Measurements from ENCODE around the gene ZNF853. TPM values are rescaled to one million over a fixed set of nuclear protein-coding genes. Genes with fewer than 3 reads are reported as not detected.
"Not testable (repeated sequence)": the region's sequence is repeated elsewhere in the genome, so short reads cannot be mapped to it uniquely, and the experiment has no call there.

Gene ZNF853
- total and polyA plus RNA-seq, 5 donors, result 8.2 to 20.6 (median 15.7) TPM

GRCh38 chr7:6654113-6654841, 38.9 kb downstream of the ZNF853 start:
- no peaks in the 10 kb centered on the region for H3K9me3 ChIP-seq (ENCODE audit: control insufficient read depth, low read length)
- no peak overlapping the region for H3K4me3 ChIP-seq (ENCODE audit: low read length)
- H3K27ac ChIP-seq (ENCODE audit: low read length), result no peak overlapping the region
- no peaks in the 10 kb centered on the region for H3K4me1 ChIP-seq (ENCODE audit: control insufficient read depth, insufficient read depth, low read length)
- 93% methylated on average over 94 of the region's 94 CpGs for WGBS
- intact Hi-C loops (cut with DNase I), result no loop called here
- ATAC-seq, result no peak
- no peaks in the 10 kb centered on the region for H3K27me3 ChIP-seq (ENCODE audit: control insufficient read depth, insufficient read depth)
- DNase-seq, result no peak

- H3K9me3 ChIP-seq (ENCODE audit: control insufficient read depth, low read length), result no peaks in the 10 kb centered on the region
- WGBS, result 95% methylated on average over 48 of the region's 48 CpGs
- intact Hi-C loops (cut with DNase I), result no loop called here
- H3K4me1 ChIP-seq (ENCODE audit: control insufficient read depth, insufficient read depth, low read length), result no peaks in the 10 kb centered on the region
- ATAC-seq, result no peak
- no peak for DNase-seq
- no peak overlapping the region for H3K4me3 ChIP-seq (ENCODE audit: low read length)
- no peaks in the 10 kb centered on the region for H3K27me3 ChIP-seq (ENCODE audit: control insufficient read depth, insufficient read depth)
- H3K27ac ChIP-seq (ENCODE audit: low read length), result no peak overlapping the region
These were observed 39.6 kb downstream of the ZNF853 start for GRCh38 chr7:6654842-6655610.

GRCh38 chr7:6655636-6656385, 40.4 kb downstream of the ZNF853 start:
- H3K4me3 ChIP-seq (ENCODE audit: low read length), result no peak overlapping the region
- no peaks in the 10 kb centered on the region for H3K4me1 ChIP-seq (ENCODE audit: control insufficient read depth, insufficient read depth, low read length)
- no peak overlapping the region for H3K27ac ChIP-seq (ENCODE audit: low read length)
- ATAC-seq (peak; percentile 7 to 12), DNase-seq (no peak)
- no peaks in the 10 kb centered on the region for H3K9me3 ChIP-seq (ENCODE audit: control insufficient read depth, low read length)
- WGBS, result 93% methylated on average over 17 of the region's 17 CpGs
- H3K27me3 ChIP-seq (ENCODE audit: control insufficient read depth, insufficient read depth), result no peaks in the 10 kb centered on the region
- intact Hi-C loops (cut with DNase I), result no loop called here

- H3K9me3 ChIP-seq (ENCODE audit: control insufficient read depth, low read length), result no peaks in the 10 kb centered on the region
- DNase-seq, result no peak
- H3K27me3 ChIP-seq (ENCODE audit: control insufficient read depth, insufficient read depth), result no peaks in the 10 kb centered on the region
- no peak overlapping the region for H3K27ac ChIP-seq (ENCODE audit: low read length)
- H3K4me1 ChIP-seq (ENCODE audit: control insufficient read depth, insufficient read depth, low read length), result no peaks in the 10 kb centered on the region
- no peak for ATAC-seq
- 87% methylated on average over 9 of the region's 9 CpGs for WGBS
- intact Hi-C loops (cut with DNase I), result no loop called here
- H3K4me3 ChIP-seq (ENCODE audit: low read length), result no peak overlapping the region
These were observed 41.0 kb downstream of the ZNF853 start for GRCh38 chr7:6656413-6656812.

- intact Hi-C loops (cut with DNase I), result no loop called here
- no peak overlapping the region for H3K4me3 ChIP-seq (ENCODE audit: low read length)
- H3K27ac ChIP-seq (ENCODE audit: low read length), result no peak overlapping the region
- DNase-seq, result no peak
- 35% methylated on average over 11 of the region's 11 CpGs for WGBS
- ATAC-seq, result no peak
- H3K27me3 ChIP-seq (ENCODE audit: control insufficient read depth, insufficient read depth), result no peaks in the 10 kb centered on the region
- H3K9me3 ChIP-seq (ENCODE audit: control insufficient read depth, low read length), result no peaks in the 10 kb centered on the region
- no peaks in the 10 kb centered on the region for H3K4me1 ChIP-seq (ENCODE audit: control insufficient read depth, insufficient read depth, low read length)
These were observed 43.4 kb downstream of the ZNF853 start for GRCh38 chr7:6658618-6659345.

- intact Hi-C loops (cut with DNase I); H3K9me3 ChIP-seq (ENCODE audit: control insufficient read depth, low read length); H3K4me1 ChIP-seq (ENCODE audit: control insufficient read depth, insufficient read depth, low read length); H3K27ac ChIP-seq (ENCODE audit: low read length); H3K27me3 ChIP-seq (ENCODE audit: control insufficient read depth, insufficient read depth); ATAC-seq; H3K4me3 ChIP-seq (ENCODE audit: low read length): not testable (repeated sequence)
- peak in 1 of 3 donors; percentile 61 for DNase-seq
- WGBS, result 94% methylated on average over 19 of the region's 34 CpGs
These were observed 55.4 kb downstream of the ZNF853 start for GRCh38 chr7:6670851-6671250.

Other genes with a start within 250 kb of the ZNF853 start
- 100 to 1,000 TPM; 145 to 164 (median 153) TPM for gene RAC1, start 241.1 kb upstream of the ZNF853 start, total RNA-seq
- 110 TPM for gene RAC1, start 241.1 kb upstream of the ZNF853 start, polyA plus RNA-seq
- 1 to 10 TPM; 7.9 to 9.9 (median 9.1) TPM for gene DAGLB, start 167.7 kb upstream of the ZNF853 start, total RNA-seq
- 5.4 TPM for gene DAGLB, start 167.7 kb upstream of the ZNF853 start, polyA plus RNA-seq
- gene KDELR2, start 131.5 kb upstream of the ZNF853 start, total RNA-seq, result 100 to 1,000 TPM in 1 of 4 donors, 10 to 100 TPM in 3; 56.0 to 114 (median 79.5) TPM
- gene KDELR2, start 131.5 kb upstream of the ZNF853 start, polyA plus RNA-seq, result 58.1 TPM
- gene GRID2IP, start 64.1 kb upstream of the ZNF853 start, total RNA-seq, result under 1 TPM in 2 of 4 donors, not detected in 2; 0.09 to 0.20 TPM
- gene GRID2IP, start 64.1 kb upstream of the ZNF853 start, polyA plus RNA-seq, result 0.05 TPM
- 10 to 100 TPM; 43.0 to 51.7 (median 46.3) TPM for gene ZDHHC4, start 38.2 kb upstream of the ZNF853 start, total RNA-seq
- 37.1 TPM for gene ZDHHC4, start 38.2 kb upstream of the ZNF853 start, polyA plus RNA-seq
- gene INTS15, start 25.6 kb upstream of the ZNF853 start, total RNA-seq, result 10 to 100 TPM; 15.6 to 18.7 (median 17.3) TPM
- gene INTS15, start 25.6 kb upstream of the ZNF853 start, polyA plus RNA-seq, result 9.4 TPM
- 10 to 100 TPM; 14.8 to 20.7 (median 17.3) TPM for gene ZNF316, start 21.7 kb downstream of the ZNF853 start, total RNA-seq
- 11.7 TPM for gene ZNF316, start 21.7 kb downstream of the ZNF853 start, polyA plus RNA-seq
- gene ZNF12, start 91.3 kb downstream of the ZNF853 start, total RNA-seq, result 10 to 100 TPM; 18.2 to 25.3 (median 20.9) TPM
- gene ZNF12, start 91.3 kb downstream of the ZNF853 start, polyA plus RNA-seq, result 9.6 TPM
- under 1 TPM in 3 of 4 donors, not detected in 1; 0.24 to 0.34 (median 0.25) TPM for gene RSPH10B2, start 138.5 kb downstream of the ZNF853 start, total RNA-seq
- not detected for gene RSPH10B2, start 138.5 kb downstream of the ZNF853 start, polyA plus RNA-seq
- 10 to 100 TPM; 30.9 to 51.3 (median 41.2) TPM for gene CCZ1B, start 210.7 kb downstream of the ZNF853 start, total RNA-seq
- 22.6 TPM for gene CCZ1B, start 210.7 kb downstream of the ZNF853 start, polyA plus RNA-seq

Data from right cardiac atrium (tissue), 5 donors.